ENCODE results near the gene SELENOP. TPM values are rescaled to one million over a fixed set of nuclear protein-coding genes. Genes with fewer than 3 reads are reported as not detected.

Gene SELENOP
- polyA plus RNA-seq, 1 experiment: 2.0 TPM

DNA sequence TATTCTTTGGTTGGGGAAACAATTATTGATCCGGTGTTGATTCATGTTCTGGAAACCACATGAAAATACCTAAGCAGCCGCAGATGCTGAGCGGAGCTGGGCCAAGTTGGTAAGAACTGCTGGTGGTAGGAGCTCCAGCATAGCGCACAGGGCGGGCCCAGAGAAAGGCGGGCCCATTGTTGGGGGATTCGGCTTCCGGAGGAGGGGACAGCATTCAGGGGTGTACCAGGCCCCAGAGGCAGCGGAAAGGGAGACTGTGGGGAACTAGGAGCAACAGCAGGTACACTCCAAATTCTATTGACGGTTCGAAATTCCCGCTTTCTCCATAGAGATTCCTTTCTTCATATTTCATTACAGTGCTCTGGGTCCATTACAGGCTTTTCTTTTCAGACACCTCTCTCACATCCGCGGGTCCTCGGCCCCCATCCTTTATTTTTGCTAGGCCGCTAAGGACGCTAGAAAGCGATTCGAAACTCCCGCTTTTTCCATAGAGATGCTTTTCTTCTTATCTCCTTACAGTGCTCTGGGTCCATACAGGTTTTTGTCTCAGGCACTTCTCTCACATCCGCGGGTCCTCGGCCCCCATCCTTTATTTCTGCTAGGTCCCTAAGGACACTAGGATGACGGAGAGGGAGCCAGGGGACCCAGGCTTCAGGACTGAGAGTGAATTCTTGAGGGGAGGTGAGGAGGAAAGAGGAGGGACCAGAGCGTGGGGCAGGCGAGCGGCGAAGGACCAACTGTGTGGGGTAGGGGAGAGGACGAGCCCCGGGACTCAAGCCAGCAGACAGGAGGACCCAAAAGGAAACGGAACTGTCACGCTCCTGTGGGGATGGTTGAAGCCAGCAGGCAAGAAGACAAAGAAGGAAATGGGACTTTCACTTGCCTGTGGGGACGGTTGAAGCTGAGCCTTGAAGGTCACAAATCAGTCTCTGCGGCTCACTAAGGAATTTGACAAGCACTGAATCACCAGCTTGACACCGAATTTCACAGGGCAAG is 54.8 kb downstream of the SELENOP start, which contains the start of gene CCDC152:
TSS of gene CCDC152 (plus strand) at position 213 of the 996 bp plus-strand sequence. CDS start 2,304 bp downstream, outside the sequence.
- H3K27me3 ChIP-seq (ENCODE audit: control insufficient read depth, insufficient read depth, low read length): no peaks in the 10 kb centered on the region
- H3K27ac ChIP-seq (ENCODE audit: low read depth, low read length): no peak within 1 kb of the TSS
- ChIA-PET CTCF (interaction anchor here (0.7 to 1.8 kb wide), 2 partner anchors 10 kb away, joined by 4 to 9 read pairs; no protein-coding TSS in a partner anchor), POLR2A (no interaction called here)
- peak within 1 kb of the TSS; percentile 55 for H3K4me3 ChIP-seq (ENCODE audit: low read depth, low read length)
- no peak for DNase-seq (ENCODE audit: low read depth, low spot score)
- TF ChIP-seq, protein P1, sequence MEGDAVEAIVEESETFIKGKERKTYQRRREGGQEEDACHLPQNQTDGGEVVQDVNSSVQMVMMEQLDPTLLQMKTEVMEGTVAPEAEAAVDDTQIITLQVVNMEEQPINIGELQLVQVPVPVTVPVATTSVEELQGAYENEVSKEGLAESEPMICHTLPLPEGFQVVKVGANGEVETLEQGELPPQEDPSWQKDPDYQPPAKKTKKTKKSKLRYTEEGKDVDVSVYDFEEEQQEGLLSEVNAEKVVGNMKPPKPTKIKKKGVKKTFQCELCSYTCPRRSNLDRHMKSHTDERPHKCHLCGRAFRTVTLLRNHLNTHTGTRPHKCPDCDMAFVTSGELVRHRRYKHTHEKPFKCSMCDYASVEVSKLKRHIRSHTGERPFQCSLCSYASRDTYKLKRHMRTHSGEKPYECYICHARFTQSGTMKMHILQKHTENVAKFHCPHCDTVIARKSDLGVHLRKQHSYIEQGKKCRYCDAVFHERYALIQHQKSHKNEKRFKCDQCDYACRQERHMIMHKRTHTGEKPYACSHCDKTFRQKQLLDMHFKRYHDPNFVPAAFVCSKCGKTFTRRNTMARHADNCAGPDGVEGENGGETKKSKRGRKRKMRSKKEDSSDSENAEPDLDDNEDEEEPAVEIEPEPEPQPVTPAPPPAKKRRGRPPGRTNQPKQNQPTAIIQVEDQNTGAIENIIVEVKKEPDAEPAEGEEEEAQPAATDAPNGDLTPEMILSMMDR (IDR thresholded peaks at IDR 0.05; ENCODE audit: low read depth, low read length): no peak
- H3K9me3 ChIP-seq (ENCODE audit: control insufficient read depth, insufficient read depth, low read length): no peaks in the 10 kb centered on the region

DNA sequence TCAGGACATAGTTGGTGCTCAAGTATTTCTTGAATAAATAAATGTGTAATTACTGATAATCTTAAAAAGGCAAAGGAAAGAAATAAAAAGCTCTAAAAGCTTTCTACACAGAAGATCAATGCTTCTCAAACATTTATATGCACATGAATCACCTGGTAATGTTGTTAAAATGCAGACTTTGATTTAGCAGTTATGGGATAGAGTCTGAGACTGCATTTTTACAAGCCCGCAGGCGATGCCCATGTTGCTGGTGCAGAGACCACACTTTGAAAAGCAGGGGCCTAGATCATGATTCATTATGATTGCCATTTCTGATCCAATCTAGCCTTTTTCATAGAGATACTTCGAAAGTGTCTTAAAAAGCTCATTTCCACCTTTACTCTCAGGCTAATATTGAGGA is 58.6 kb downstream of the SELENOP start:
- POLR2A ChIA-PET: no interaction called here
- CTCF ChIA-PET: no interaction called here

DNA sequence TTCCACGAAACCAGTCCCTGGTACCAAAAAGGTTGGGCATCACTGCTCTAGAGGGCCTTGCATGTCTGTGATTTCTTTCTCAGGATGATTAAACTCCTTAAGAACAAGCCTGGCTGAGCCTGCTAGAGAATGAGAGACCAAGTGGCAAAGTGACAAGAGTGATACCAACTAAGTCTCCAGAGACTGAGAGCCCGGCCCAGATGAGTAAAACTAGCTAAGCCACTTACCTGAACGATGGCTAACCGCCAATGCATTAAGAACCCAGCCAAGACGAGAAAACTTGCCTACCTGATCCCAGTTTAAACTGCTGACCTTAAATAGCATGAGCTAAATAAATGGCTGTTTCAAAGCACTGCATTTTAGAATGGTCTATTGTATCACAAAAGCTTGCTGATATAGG is 60.6 kb downstream of the SELENOP start:
- DNase-seq (ENCODE audit: low read depth, low spot score): no peak
- Histone ChIP-seq H3K27me3 (ENCODE audit: control insufficient read depth, insufficient read depth, low read length) (no peaks in the 10 kb centered on the region), H3K9me3 (ENCODE audit: control insufficient read depth, insufficient read depth, low read length) (no peaks in the 10 kb centered on the region), H3K4me3 (ENCODE audit: low read depth, low read length) (no peak overlapping the region), H3K27ac (ENCODE audit: low read depth, low read length) (no peak overlapping the region)
- ChIA-PET CTCF (interaction anchor here (0.9 to 1.4 kb wide), 2 partner anchors 16 to 694 kb away, joined by 3 to 9 read pairs; no protein-coding TSS in a partner anchor), POLR2A (no interaction called here)
- TF ChIP-seq, protein P1 (IDR thresholded peaks at IDR 0.05; ENCODE audit: low read depth, low read length): no peak

More for the DNA sequence above, 58.6 kb downstream of the SELENOP start:
- TF ChIP-seq, protein P1 (IDR thresholded peaks at IDR 0.05; ENCODE audit: low read depth, low read length): no peak
- Histone ChIP-seq H3K27me3 (ENCODE audit: control insufficient read depth, insufficient read depth, low read length) (no peaks in the 10 kb centered on the region), H3K9me3 (ENCODE audit: control insufficient read depth, insufficient read depth, low read length) (no peaks in the 10 kb centered on the region), H3K27ac (ENCODE audit: low read depth, low read length) (no peak overlapping the region), H3K4me3 (ENCODE audit: low read depth, low read length) (no peak overlapping the region)
- no peak for DNase-seq (ENCODE audit: low read depth, low spot score)

DNA sequence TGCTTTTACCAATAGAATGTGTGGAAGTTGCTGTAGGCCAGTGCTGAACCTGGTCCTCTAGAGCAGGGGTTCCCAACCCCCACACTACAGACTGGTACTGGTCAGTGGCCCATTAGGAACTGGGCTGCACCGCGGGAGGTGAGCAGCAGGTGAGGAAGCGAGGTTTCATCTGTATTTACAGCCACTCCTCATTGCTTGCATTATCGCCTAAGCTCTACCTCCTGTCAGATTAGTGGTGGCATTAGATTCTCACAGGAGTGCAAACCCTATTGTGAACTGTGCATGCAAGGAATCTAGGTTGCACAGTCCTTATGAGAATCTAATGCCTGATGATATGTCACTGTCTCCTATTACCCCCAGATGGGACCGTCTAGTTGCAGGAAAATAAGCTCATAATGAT is 61.2 kb downstream of the SELENOP start:
- DNase-seq (ENCODE audit: low read depth, low spot score): no peak
- H3K4me3 ChIP-seq (ENCODE audit: low read depth, low read length): no peak overlapping the region
- TF ChIP-seq, protein P1 (IDR thresholded peaks at IDR 0.05; ENCODE audit: low read depth, low read length): no peak
- no peaks in the 10 kb centered on the region for H3K27me3 ChIP-seq (ENCODE audit: control insufficient read depth, insufficient read depth, low read length)
- ChIA-PET CTCF (interaction anchor here (0.9 to 1.4 kb wide), 2 partner anchors 17 to 693 kb away, joined by 3 to 9 read pairs; no protein-coding TSS in a partner anchor), POLR2A (no interaction called here)
- no peaks in the 10 kb centered on the region for H3K9me3 ChIP-seq (ENCODE audit: control insufficient read depth, insufficient read depth, low read length)
- H3K27ac ChIP-seq (ENCODE audit: low read depth, low read length): no peak overlapping the region

Other genes starting within 250 kb of the SELENOP start
- gene CCDC152, start 55.1 kb downstream of the SELENOP start, polyA plus RNA-seq (2011; rRNA removed): 1.3 and 2.1 TPM in 2 replicates
- 3.7 and 4.9 TPM in 2 replicates for gene ANXA2R, start 228.4 kb upstream of the SELENOP start, polyA plus RNA-seq (2011; rRNA removed)